ENCODE measurements around the gene ARHGAP42. TPM values are rescaled to one million over a fixed set of nuclear protein-coding genes. Genes with fewer than 3 reads are reported as not detected.

The ARHGAP42 gene
- total RNA-seq, 1 donor from 2014 or later, result 19.1 TPM

DNA sequence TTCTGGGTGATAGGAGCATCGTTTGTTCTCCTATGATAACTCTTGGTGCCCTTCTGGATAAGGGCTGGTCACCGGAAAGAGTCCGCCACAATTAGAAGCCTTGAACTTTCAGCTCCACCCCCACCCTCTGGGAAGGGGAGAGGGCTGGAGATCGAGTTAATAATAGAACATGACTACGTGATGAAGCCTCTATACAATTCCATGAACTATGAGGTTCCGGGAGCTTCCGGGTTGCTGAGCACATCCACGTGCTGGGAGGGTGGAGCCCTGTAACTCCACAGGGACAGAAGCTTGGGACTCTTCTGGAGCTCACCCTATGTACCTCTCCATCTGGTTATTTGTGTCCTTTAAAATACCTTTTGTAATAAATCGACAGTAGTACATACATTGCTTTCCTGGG, 40.3 kb downstream of the ARHGAP42 start:
- no peak overlapping the region for H3K4me3 Mint-ChIP-seq (ENCODE audit: unreplicated experiment)
- TF ChIP-seq, protein P1, sequence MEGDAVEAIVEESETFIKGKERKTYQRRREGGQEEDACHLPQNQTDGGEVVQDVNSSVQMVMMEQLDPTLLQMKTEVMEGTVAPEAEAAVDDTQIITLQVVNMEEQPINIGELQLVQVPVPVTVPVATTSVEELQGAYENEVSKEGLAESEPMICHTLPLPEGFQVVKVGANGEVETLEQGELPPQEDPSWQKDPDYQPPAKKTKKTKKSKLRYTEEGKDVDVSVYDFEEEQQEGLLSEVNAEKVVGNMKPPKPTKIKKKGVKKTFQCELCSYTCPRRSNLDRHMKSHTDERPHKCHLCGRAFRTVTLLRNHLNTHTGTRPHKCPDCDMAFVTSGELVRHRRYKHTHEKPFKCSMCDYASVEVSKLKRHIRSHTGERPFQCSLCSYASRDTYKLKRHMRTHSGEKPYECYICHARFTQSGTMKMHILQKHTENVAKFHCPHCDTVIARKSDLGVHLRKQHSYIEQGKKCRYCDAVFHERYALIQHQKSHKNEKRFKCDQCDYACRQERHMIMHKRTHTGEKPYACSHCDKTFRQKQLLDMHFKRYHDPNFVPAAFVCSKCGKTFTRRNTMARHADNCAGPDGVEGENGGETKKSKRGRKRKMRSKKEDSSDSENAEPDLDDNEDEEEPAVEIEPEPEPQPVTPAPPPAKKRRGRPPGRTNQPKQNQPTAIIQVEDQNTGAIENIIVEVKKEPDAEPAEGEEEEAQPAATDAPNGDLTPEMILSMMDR (IDR thresholded peaks at IDR 0.05; ENCODE audit: unreplicated experiment), result no peak
- H3K4me1 Mint-ChIP-seq (ENCODE audit: unreplicated experiment), result peaks cover 8% of the 10 kb centered on the region
- DNase-seq (ENCODE audit: low spot score), result no peak
- no peak overlapping the region for H3K27ac Mint-ChIP-seq (ENCODE audit: unreplicated experiment)
- no peaks in the 10 kb centered on the region for H3K9me3 Mint-ChIP-seq (ENCODE audit: unreplicated experiment)
- H3K27me3 Mint-ChIP-seq (ENCODE audit: unreplicated experiment), result peaks cover 5% of the 10 kb centered on the region
- no peaks in the 10 kb centered on the region for H3K36me3 Mint-ChIP-seq (ENCODE audit: low read depth, unreplicated experiment)

DNA sequence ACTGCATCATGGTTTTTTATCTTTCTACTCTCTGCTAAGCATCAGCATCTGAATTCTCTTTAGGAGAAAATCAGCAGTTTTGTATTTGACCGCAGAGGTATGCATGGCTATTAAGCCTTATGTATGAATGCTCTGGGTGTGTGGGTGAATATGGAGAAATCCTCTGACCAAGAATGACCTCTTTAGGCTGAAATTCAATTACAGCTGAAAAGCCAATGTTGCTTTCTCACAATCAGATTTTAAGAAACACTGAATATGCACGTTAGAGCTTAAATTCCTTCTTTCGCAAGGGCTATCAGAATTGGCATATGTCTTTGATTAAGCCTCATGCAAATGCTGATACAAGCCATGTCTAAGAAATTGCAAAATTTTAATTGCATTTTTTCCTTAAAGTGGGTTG, 43.2 kb downstream of the ARHGAP42 start:
- no peak overlapping the region for H3K27ac Mint-ChIP-seq (ENCODE audit: unreplicated experiment)
- no peaks in the 10 kb centered on the region for H3K9me3 Mint-ChIP-seq (ENCODE audit: unreplicated experiment)
- DNase-seq (ENCODE audit: low spot score), result no peak
- H3K27me3 Mint-ChIP-seq (ENCODE audit: unreplicated experiment), result peaks cover 5% of the 10 kb centered on the region
- H3K4me1 Mint-ChIP-seq (ENCODE audit: unreplicated experiment), result peaks cover 11% of the 10 kb centered on the region
- H3K36me3 Mint-ChIP-seq (ENCODE audit: low read depth, unreplicated experiment), result no peaks in the 10 kb centered on the region
- TF ChIP-seq, protein P1 (IDR thresholded peaks at IDR 0.05; ENCODE audit: unreplicated experiment), result no peak
- no peak overlapping the region for H3K4me3 Mint-ChIP-seq (ENCODE audit: unreplicated experiment)

- no peak for DNase-seq (ENCODE audit: low spot score)
- no peaks in the 10 kb centered on the region for H3K9me3 Mint-ChIP-seq (ENCODE audit: unreplicated experiment)
- H3K36me3 Mint-ChIP-seq (ENCODE audit: low read depth, unreplicated experiment), result no peaks in the 10 kb centered on the region
- TF ChIP-seq, protein P1 (IDR thresholded peaks at IDR 0.05; ENCODE audit: unreplicated experiment), result no peak
- peaks cover 11% of the 10 kb centered on the region for H3K4me1 Mint-ChIP-seq (ENCODE audit: unreplicated experiment)
- peaks cover 3% of the 10 kb centered on the region for H3K27me3 Mint-ChIP-seq (ENCODE audit: unreplicated experiment)
- no peak overlapping the region for H3K27ac Mint-ChIP-seq (ENCODE audit: unreplicated experiment)
- H3K4me3 Mint-ChIP-seq (ENCODE audit: unreplicated experiment), result no peak overlapping the region
These were observed 44.4 kb downstream of the ARHGAP42 start for GRCh38 chr11:100731471-100731870.

DNA sequence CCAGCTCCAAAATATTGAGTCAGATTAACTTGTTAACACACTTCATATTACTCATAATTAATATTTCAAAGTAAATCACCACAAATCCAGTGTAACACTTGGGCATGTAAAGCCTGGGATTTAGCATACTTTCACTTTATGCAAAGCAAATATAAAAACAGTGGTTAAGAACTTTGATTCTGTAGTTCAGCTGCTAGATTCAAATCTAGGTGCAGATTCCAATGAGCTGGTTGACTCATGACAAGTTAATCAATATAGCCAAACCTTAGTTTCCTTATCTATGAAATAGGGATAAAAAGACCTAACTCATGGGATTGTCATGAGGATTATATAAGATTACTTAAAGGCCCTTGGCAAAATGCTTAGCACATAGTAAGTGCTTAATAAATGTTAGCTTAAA, 45.9 kb downstream of the ARHGAP42 start:
- Mint-ChIP-seq H3K9me3 (ENCODE audit: unreplicated experiment) (no peaks in the 10 kb centered on the region), H3K4me3 (ENCODE audit: unreplicated experiment) (no peak overlapping the region), H3K27me3 (ENCODE audit: unreplicated experiment) (no peaks in the 10 kb centered on the region), H3K36me3 (ENCODE audit: low read depth, unreplicated experiment) (no peaks in the 10 kb centered on the region), H3K4me1 (ENCODE audit: unreplicated experiment) (peaks cover 9% of the 10 kb centered on the region), H3K27ac (ENCODE audit: unreplicated experiment) (no peak overlapping the region)
- TF ChIP-seq, protein P1 (IDR thresholded peaks at IDR 0.05; ENCODE audit: unreplicated experiment), result no peak
- no peak for DNase-seq (ENCODE audit: low spot score)

- H3K4me3 Mint-ChIP-seq (ENCODE audit: unreplicated experiment), result no peak overlapping the region
- no peaks in the 10 kb centered on the region for H3K9me3 Mint-ChIP-seq (ENCODE audit: unreplicated experiment)
- H3K4me1 Mint-ChIP-seq (ENCODE audit: unreplicated experiment), result peaks cover 13% of the 10 kb centered on the region
- TF ChIP-seq, protein P1 (IDR thresholded peaks at IDR 0.05; ENCODE audit: unreplicated experiment), result no peak
- H3K27ac Mint-ChIP-seq (ENCODE audit: unreplicated experiment), result no peak overlapping the region
- H3K27me3 Mint-ChIP-seq (ENCODE audit: unreplicated experiment), result no peaks in the 10 kb centered on the region
- DNase-seq (ENCODE audit: low spot score), result no peak
- H3K36me3 Mint-ChIP-seq (ENCODE audit: low read depth, unreplicated experiment), result no peaks in the 10 kb centered on the region
These were observed 47.8 kb downstream of the ARHGAP42 start for GRCh38 chr11:100734743-100735527.

All from endothelial cell (in vitro differentiated cells).